Measurements from ENCODE around the gene CLDN11.
A peak's percentile ranks its signal among the peaks of the same experiment; 100 is the strongest.

Gene CLDN11

GRCh38 chr3:170467007-170467406, 48.3 kb downstream of the CLDN11 start:
- H3K4me3 ChIP-seq (ENCODE audit: low read length) = no peak overlapping the region
- no peak for DNase-seq (ENCODE audit: low read depth, low spot score)

DNA sequence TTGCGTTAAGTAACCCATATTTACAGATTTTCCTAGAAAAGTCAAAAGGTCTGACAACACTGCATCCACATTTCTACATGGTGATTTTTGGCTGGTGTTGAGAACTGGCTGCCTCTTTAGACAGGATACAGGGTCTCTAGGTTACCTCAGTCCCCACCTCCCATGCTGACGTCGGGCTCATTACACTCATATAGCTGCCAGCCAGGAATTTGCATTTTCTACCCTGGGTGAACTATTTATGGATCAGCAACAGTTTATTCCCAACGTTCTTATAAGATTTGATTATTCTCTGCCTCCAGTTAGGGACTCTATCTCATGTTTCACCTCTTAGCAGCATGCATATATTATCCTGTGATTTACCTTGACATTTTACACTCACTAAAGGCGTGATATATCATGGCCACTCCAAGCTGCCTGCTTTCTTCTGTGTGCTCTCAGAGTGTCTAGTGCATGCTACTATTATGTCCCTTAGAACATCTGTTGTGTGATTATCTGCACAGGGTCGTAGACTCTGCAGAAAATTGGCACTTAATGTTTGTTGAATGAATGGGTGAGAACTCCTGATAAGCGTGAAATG, 49.0 kb downstream of the CLDN11 start:
- no peak for DNase-seq (ENCODE audit: low read depth, low spot score)
- no peak overlapping the region for H3K4me3 ChIP-seq (ENCODE audit: low read length)

- H3K4me3 ChIP-seq (ENCODE audit: low read length) = no peak overlapping the region
- no peak for DNase-seq (ENCODE audit: low read depth, low spot score)
Measured at GRCh38 chr3:170469151-170470062, 50.7 kb downstream of the CLDN11 start.

DNA sequence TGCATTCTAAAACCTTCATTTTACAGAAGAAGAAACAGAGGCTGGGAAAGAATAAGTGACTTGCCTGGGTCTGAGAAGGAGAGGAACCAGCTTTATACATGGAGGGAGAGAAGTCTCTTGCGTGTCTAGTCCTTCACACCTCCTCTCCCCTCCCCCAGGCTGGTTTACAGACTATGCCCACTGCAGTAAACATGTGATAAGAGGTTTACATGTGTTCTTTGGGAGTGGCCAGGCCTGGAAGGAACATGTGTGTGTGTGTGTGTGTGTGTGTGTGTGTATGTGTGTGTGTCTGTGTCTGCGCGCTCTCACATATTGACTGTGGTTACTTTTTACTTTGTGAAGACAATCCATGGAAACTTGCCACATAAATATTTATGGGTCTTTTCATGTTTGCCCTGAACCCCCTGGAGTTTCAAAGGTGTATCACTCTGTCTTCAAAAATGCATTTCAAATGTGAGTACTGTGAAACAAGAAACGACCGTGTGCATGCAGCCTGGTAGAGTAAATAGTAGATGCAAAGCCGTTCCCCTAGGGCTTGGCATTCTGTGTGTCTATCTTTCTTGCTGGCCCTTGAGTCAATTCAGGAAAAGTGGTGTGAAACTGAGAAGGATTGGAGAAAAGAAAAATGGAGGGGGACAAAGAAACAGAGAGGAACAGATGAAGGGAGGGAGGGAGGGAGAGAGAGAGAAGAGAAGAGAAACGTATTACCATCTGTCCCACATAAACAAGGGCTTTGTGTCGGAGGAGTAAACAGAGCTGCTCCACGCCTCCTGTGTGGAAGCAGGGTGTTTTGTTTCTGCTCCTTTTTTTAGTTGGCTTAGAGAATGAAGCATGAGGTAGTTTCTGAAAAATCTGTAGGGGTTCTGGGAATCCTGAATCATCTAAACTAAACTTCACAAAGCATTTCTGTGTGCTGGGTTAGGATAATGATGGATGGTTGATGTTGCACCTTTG, 51.7 kb downstream of the CLDN11 start:
- no peak overlapping the region for H3K4me3 ChIP-seq (ENCODE audit: low read length)
- no peak for DNase-seq (ENCODE audit: low read depth, low spot score)

- DNase-seq (ENCODE audit: low read depth, low spot score) = no peak
- no peak overlapping the region for H3K4me3 ChIP-seq (ENCODE audit: low read length)
Measured at GRCh38 chr3:170471149-170471548, 52.5 kb downstream of the CLDN11 start.

DNA sequence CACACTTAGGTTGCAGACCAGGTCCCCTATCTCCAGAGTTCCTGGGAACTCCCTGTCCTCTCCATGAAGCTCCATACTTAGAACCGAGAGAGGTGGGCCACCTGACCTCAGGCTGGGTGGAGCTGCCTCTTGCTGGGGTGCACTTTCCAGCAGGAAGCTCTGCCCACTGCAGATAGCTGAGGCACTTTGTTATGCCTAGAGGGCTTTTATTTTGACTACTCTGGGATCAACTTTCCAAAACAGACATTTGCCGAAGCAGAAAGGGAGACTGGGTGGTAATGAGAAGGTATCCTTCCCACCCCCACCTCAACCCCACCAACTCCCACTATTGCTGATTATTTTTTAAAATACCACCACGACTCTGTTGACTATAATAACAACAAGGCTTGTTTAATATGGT, 54.7 kb downstream of the CLDN11 start:
- H3K4me3 ChIP-seq (ENCODE audit: low read length) = no peak overlapping the region
- DNase-seq (ENCODE audit: low read depth, low spot score) = no peak

DNA sequence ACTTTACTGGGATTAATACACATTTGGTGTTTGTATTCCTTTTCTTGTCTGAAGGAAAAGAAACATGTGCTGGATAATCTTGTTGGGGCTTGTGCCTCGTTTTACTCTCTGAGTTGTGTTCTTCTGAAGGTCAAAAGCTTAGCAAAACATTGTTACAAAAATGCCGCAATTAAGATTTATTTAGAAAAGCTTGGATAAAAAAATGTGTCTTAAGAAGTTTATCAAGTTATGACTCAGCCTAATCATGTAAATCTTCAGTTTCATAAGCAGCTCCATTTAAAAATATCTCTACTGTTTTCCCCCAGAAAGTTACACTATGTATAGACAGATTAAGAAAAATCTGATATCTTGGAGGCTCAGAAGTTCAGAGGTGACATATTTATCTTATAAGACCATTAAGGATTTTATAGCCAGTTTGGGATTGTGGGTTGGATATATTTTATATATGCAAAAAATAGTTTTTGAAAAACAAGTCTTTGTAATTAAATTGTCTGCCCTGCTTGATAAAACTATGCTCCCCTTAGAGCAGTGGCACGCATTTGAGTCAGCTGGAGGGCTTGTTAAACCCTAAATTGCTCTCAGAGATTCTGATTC, 56.5 kb downstream of the CLDN11 start:
- no peak for DNase-seq (ENCODE audit: low read depth, low spot score)
- no peak overlapping the region for H3K4me3 ChIP-seq (ENCODE audit: low read length)

DNA sequence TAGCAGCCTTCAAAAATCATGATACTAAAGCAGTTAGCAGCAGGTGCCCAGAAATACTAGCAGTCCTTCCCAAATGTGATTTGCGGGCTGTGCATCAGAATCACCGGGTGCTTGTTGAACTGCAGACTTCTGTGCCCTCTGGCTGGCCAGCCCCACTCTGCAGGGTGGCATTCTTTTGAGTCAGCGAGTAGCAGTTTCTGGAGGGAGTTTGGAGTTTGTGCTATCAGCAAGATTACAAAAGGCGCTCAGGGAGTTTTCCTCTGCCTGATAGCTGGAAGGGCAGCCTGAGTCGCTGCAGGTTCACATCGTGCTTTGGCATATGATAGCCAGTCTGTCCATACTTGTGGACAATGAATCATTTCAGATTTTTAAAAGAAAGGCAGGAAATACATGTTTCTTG, 57.6 kb downstream of the CLDN11 start:
- DNase-seq (ENCODE audit: low read depth, low spot score) = no peak
- no peak overlapping the region for H3K4me3 ChIP-seq (ENCODE audit: low read length)

GRCh38 chr3:170477395-170477794, 58.7 kb downstream of the CLDN11 start:
- DNase-seq (ENCODE audit: low read depth, low spot score) = no peak
- no peak overlapping the region for H3K4me3 ChIP-seq (ENCODE audit: low read length)

- peak; percentile 26 for DNase-seq (ENCODE audit: low read depth, low spot score)
- H3K4me3 ChIP-seq (ENCODE audit: low read length) = no peak overlapping the region
Measured at GRCh38 chr3:170480111-170480510, 61.4 kb downstream of the CLDN11 start.

DNA sequence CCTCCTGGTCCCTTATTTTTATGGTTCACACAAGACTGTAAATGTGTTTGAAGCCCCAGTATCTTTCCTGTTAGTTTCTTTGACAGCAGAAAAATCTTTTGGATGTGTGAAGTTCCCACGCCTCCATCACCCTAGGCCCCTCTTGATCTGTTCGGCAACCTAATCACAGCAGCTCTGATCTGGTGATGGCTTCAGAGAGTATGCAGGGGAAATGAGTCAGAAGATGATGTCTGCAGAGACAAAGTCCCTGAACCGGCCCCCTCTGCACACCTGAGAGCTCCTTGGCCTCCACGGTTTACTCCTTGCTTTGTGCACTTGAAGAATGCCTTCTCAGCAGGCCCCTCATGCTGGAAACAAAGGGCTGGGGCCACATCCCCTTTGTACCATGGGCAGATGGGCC, 63.5 kb downstream of the CLDN11 start:
- no peak overlapping the region for H3K4me3 ChIP-seq (ENCODE audit: low read length)
- no peak for DNase-seq (ENCODE audit: low read depth, low spot score)

GRCh38 chr3:170483485-170484262, 65.0 kb downstream of the CLDN11 start:
- peak; percentile 4 for DNase-seq (ENCODE audit: low read depth, low spot score)
- no peak overlapping the region for H3K4me3 ChIP-seq (ENCODE audit: low read length)
